Neural progenitor cell (in vitro differentiated cells): Measurements from ENCODE around the gene RAB3A. TPM values are rescaled to one million over a fixed set of nuclear protein-coding genes. Genes with fewer than 3 reads are reported as not detected.
"Not testable (repeated sequence)": the region's sequence is repeated elsewhere in the genome, so short reads cannot be mapped to it uniquely, and the experiment has no call there.

Experiments used
- DNase-seq: peaks from one replicate; pipeline ENCODE4 v3.0.0-alpha.2; 2016; ENCODE audit warnings: low spot score
- H2AFZ ChIP-seq: fragments of 200-600 bp; sonication (generic); replicated peaks from 2 replicates; pipeline ENCODE4 v1.6.1; 2016; ENCODE audit warnings: antibody characterized with exemption
- H3F3A ChIP-seq: fragments of 200-600 bp; sonication (generic); 2 replicates; pipeline ENCODE4 v1.6.1; 2016; ENCODE audit warnings: antibody characterized with exemption, low read depth
- H3K27ac ChIP-seq: fragments of 200-600 bp; sonication (generic); 2 replicates; pipeline ENCODE4 v1.5.1; 2016; ENCODE audit warnings: mild to moderate bottlenecking
- H3K27me3 ChIP-seq: fragments of 200-600 bp; sonication (generic); 2 replicates; pipeline ENCODE4 v1.6.1; 2016; ENCODE audit warnings: mild to moderate bottlenecking, moderate library complexity
- H3K36me3 ChIP-seq: fragments of 200-600 bp; sonication (generic); 2 replicates; pipeline ENCODE4 v1.5.1; 2016
- H3K4me1 ChIP-seq: fragments of 200-600 bp; sonication (generic); 2 replicates; pipeline ENCODE4 v1.6.1; 2016; ENCODE audit warnings: mixed run types
- H3K4me2 ChIP-seq: fragments of 200-600 bp; sonication (generic); 2 replicates; pipeline ENCODE4 v1.6.1; 2016
- H3K4me3 ChIP-seq: fragments of 200-600 bp; sonication (generic); 2 replicates; pipeline ENCODE4 v1.5.1; 2016
- H3K79me2 ChIP-seq: fragments of 200-600 bp; sonication (generic); 2 replicates; pipeline ENCODE4 v1.6.1; 2016; ENCODE audit warnings: low read depth
- H3K9ac ChIP-seq: fragments of 200-600 bp; sonication (generic); 2 replicates; pipeline ENCODE4 v1.6.1; 2016
- H3K9me3 ChIP-seq: fragments of 200-600 bp; sonication (generic); 2 replicates; pipeline ENCODE4 v1.5.1; 2016; ENCODE audit warnings: low read depth
- H4K20me1 ChIP-seq: fragments of 200-600 bp; sonication (generic); 2 replicates; pipeline ENCODE4 v1.6.1; 2016; ENCODE audit warnings: low read depth
- H3K27ac Mint-ChIP-seq: 3 replicates; pipeline ENCODE4 v1.8.0; 2021; ENCODE audit warnings: mixed read lengths
- H3K27me3 Mint-ChIP-seq: 2 replicates; pipeline ENCODE4 v1.8.0; 2022; ENCODE audit warnings: low read depth, mild to moderate bottlenecking, inconsistent platforms, moderate library complexity, mixed read lengths; ENCODE audit not compliant: insufficient read depth
- H3K36me3 Mint-ChIP-seq: 3 replicates; pipeline ENCODE4 v1.8.0; 2021; ENCODE audit warnings: mixed read lengths
- H3K4me1 Mint-ChIP-seq: 3 replicates; pipeline ENCODE4 v1.8.0; 2021; ENCODE audit warnings: mixed read lengths
- H3K4me3 Mint-ChIP-seq: 3 replicates; pipeline ENCODE4 v1.8.0; 2021; ENCODE audit warnings: mild to moderate bottlenecking, moderate library complexity, mixed read lengths
- H3K9me3 Mint-ChIP-seq: 3 replicates; pipeline ENCODE4 v1.8.0; 2020; ENCODE audit warnings: mixed read lengths
- EZH2 ChIP-seq: fragments of 200-600 bp; sonication (generic); IDR thresholded peaks from 2 replicates; pipeline ENCODE4 v1.6.1; 2017; ENCODE audit warnings: antibody characterized with exemption, mild to moderate bottlenecking, moderate library complexity
- EZH2phosphoT487 ChIP-seq: fragments of 200-600 bp; sonication (generic); IDR thresholded peaks from 2 replicates; pipeline ENCODE4 v1.6.1; 2017; ENCODE audit warnings: antibody characterized with exemption
- total RNA-seq: library from RNA; depleted of rRNA; stranded (reverse); fragments of >200 nt; gene quantifications from 2 replicates; pipeline ENCODE4 v1.2.3, GENCODE V29; 2015; ENCODE audit warnings: low replicate concordance
- TF ChIP-seq, protein P1 (sequence below): fragments of 200-600 bp; sonication (generic); IDR thresholded peaks from 2 replicates; pipeline ENCODE4 v1.5.1; 2017; ENCODE audit warnings: antibody characterized with exemption, mild to moderate bottlenecking

The RAB3A gene
- total RNA-seq, 1 donor from 2014 or later, result 1.1 TPM

DNA sequence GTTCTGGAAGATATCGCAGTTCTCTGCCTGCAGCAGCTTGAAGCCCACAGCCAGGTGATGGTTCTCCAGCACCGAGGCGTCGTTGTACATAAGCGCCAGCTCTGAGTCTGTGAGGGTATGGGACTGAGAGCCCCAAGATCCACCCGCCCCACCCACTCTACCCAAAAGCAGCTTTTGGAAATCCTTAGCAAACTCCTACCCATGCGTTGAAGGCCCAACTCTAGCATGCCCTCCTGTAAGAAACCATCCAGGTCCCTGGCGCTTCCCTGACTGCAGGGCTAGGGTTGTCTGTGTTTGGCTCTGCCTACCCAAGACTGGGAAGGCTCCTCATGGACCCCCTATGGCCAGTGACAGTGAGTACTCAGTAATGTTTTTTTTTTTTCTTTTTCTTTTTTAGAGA, 12.9 kb upstream of the RAB3A start:
- Histone ChIP-seq H3F3A (peaks cover 2% of the 10 kb centered on the region), H3K4me1 (no peaks in the 10 kb centered on the region), H3K9ac (no peak overlapping the region), H3K27me3 (peaks cover 25% of the 10 kb centered on the region), H2AFZ (no peak overlapping the region), H4K20me1 (peaks cover 3% of the 10 kb centered on the region), H3K9me3 (no peaks in the 10 kb centered on the region), H3K4me2 (no peak overlapping the region), H3K79me2 (no peaks in the 10 kb centered on the region), H3K27ac (no peak overlapping the region), H3K36me3 (no peaks in the 10 kb centered on the region), H3K4me3 (no peak overlapping the region)
- Mint-ChIP-seq H3K27ac (no peak overlapping the region), H3K4me1 (peaks cover 8% of the 10 kb centered on the region), H3K36me3 (no peaks in the 10 kb centered on the region), H3K27me3 (peaks cover 27% of the 10 kb centered on the region), H3K9me3 (no peaks in the 10 kb centered on the region), H3K4me3 (no peak overlapping the region)
- TF ChIP-seq EZH2phosphoT487 (no peak), EZH2 (no peak)
- TF ChIP-seq, protein P1, sequence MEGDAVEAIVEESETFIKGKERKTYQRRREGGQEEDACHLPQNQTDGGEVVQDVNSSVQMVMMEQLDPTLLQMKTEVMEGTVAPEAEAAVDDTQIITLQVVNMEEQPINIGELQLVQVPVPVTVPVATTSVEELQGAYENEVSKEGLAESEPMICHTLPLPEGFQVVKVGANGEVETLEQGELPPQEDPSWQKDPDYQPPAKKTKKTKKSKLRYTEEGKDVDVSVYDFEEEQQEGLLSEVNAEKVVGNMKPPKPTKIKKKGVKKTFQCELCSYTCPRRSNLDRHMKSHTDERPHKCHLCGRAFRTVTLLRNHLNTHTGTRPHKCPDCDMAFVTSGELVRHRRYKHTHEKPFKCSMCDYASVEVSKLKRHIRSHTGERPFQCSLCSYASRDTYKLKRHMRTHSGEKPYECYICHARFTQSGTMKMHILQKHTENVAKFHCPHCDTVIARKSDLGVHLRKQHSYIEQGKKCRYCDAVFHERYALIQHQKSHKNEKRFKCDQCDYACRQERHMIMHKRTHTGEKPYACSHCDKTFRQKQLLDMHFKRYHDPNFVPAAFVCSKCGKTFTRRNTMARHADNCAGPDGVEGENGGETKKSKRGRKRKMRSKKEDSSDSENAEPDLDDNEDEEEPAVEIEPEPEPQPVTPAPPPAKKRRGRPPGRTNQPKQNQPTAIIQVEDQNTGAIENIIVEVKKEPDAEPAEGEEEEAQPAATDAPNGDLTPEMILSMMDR, result no peak
- no peak for DNase-seq

DNA sequence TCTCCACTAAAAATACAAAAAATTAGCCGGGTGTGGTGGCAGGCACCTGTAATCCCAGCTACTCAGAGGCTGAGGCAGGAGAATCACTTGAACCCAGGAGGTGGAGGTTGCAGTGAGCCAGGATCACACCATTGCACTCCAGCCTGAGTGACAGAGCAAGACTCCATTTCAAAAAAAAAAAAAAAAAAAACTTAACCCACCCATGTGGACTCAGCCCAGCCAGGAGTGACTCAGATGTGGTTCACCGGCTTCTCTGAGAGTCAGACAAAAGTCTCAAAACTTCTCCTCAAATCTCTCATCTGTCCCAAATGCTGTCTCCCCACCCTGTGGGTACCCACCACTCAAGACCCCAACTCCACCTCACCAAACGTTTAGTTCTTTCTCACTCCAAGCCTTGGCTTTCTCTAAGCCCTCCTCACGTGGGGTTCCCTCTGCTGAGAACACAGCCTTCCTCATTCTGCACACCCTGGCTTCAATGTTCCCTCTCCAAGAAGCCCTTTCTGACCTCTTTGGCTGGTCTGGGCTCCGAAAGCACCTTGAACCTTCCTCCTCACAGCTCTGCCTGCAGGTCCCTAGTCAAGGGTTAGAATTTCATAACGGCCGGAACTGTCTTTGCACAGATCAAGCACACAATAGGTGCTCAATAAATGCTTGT, 11.1 kb upstream of the RAB3A start:
- H3K36me3 ChIP-seq, result no peaks in the 10 kb centered on the region
- Mint-ChIP-seq H3K4me3 (peak overlapping the region; percentile 16), H3K9me3 (no peaks in the 10 kb centered on the region), H3K27ac (no peak overlapping the region), H3K36me3 (no peaks in the 10 kb centered on the region), H3K4me1 (peaks cover 5% of the 10 kb centered on the region), H3K27me3 (peaks cover 21% of the 10 kb centered on the region)
- no peak overlapping the region for H3K4me3 ChIP-seq
- no peak for DNase-seq
- H3K9me3 ChIP-seq, result no peaks in the 10 kb centered on the region
- no peaks in the 10 kb centered on the region for H3K79me2 ChIP-seq
- H3K27ac ChIP-seq, result no peak overlapping the region
- no peak overlapping the region for H3K9ac ChIP-seq
- no peak overlapping the region for H2AFZ ChIP-seq
- H3F3A ChIP-seq, result no peaks in the 10 kb centered on the region
- H3K4me2 ChIP-seq, result no peak overlapping the region
- peaks cover 6% of the 10 kb centered on the region for H3K27me3 ChIP-seq
- no peaks in the 10 kb centered on the region for H3K4me1 ChIP-seq
- H4K20me1 ChIP-seq, result peaks cover 2% of the 10 kb centered on the region
- TF ChIP-seq EZH2 (no peak), EZH2phosphoT487 (no peak)
- TF ChIP-seq, protein P1, result no peak

DNA sequence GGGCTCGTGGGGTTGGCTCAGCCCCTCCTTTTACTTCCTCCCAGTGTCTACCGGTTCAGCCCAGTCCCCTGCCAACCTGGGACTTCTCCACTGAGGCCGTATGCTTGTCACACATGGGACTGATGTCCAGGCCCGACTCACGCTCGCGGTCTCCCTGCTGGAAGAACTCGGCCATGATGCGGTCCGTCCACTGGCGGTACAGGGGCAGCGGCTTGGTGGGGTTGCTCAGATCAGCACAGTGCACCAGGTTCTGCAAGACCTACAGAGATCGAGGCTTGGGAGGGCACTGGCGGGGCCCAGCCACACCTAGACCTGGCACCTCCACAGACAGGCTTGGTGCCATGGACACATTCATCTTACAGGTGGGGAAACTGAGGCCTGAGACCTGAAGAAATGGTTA, 7.8 kb upstream of the RAB3A start:
- Histone ChIP-seq H2AFZ (no peak overlapping the region), H3K27me3 (no peaks in the 10 kb centered on the region), H3K4me1 (no peaks in the 10 kb centered on the region), H3K4me3 (no peak overlapping the region), H3K9ac (no peak overlapping the region), H3K36me3 (no peaks in the 10 kb centered on the region), H3K4me2 (no peak overlapping the region), H3F3A (peaks cover 4% of the 10 kb centered on the region), H4K20me1 (no peaks in the 10 kb centered on the region), H3K79me2 (no peaks in the 10 kb centered on the region), H3K27ac (no peak overlapping the region), H3K9me3 (no peaks in the 10 kb centered on the region)
- Mint-ChIP-seq H3K27me3 (peaks cover 17% of the 10 kb centered on the region), H3K4me3 (no peak overlapping the region), H3K36me3 (no peaks in the 10 kb centered on the region), H3K4me1 (peaks cover 9% of the 10 kb centered on the region), H3K9me3 (no peaks in the 10 kb centered on the region), H3K27ac (no peak overlapping the region)
- DNase-seq, result no peak
- TF ChIP-seq, protein P1, result no peak
- TF ChIP-seq EZH2 (no peak), EZH2phosphoT487 (no peak)

DNA sequence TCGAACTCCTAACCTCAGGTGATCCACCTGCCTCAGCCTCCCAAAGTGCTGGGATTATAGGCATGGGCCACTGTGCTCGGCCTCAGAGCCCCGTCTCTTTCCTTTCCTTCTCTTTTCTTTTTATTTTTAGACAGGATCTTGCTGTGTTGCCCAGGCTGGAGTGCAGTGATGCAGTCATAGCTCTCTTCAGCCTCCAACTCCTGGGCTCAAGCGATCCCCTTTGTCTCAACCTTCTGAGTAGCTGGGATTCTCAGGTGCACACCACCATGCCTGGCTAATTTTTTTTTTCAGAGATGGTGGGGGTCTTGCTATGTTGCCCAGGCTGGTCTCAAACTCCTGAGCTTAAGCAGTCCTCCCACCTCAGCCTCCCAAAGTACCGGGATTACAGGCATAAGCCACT, 6.1 kb upstream of the RAB3A start:
- not testable (repeated sequence) for H2AFZ ChIP-seq, H3K36me3 ChIP-seq, H3K4me3 ChIP-seq, H4K20me1 ChIP-seq, H3K27ac ChIP-seq, H3K9me3 Mint-ChIP-seq, H3K36me3 Mint-ChIP-seq, H3K27ac Mint-ChIP-seq, H3K27me3 ChIP-seq, H3K4me2 ChIP-seq, H3K79me2 ChIP-seq, H3K4me1 ChIP-seq, DNase-seq, H3K4me3 Mint-ChIP-seq, H3K9ac ChIP-seq, H3K9me3 ChIP-seq
- Mint-ChIP-seq H3K4me1 (peaks cover 19% of the 10 kb centered on the region), H3K27me3 (peaks cover 10% of the 10 kb centered on the region)
- peaks cover 18% of the 10 kb centered on the region for H3F3A ChIP-seq
